ENCODE measurements around the gene COL5A1. TPM values are rescaled to one million over a fixed set of nuclear protein-coding genes. Genes with fewer than 3 reads are reported as not detected.

The COL5A1 gene
- total RNA-seq, 1 experiment from 2014 or later, result 9.5 TPM

DNA sequence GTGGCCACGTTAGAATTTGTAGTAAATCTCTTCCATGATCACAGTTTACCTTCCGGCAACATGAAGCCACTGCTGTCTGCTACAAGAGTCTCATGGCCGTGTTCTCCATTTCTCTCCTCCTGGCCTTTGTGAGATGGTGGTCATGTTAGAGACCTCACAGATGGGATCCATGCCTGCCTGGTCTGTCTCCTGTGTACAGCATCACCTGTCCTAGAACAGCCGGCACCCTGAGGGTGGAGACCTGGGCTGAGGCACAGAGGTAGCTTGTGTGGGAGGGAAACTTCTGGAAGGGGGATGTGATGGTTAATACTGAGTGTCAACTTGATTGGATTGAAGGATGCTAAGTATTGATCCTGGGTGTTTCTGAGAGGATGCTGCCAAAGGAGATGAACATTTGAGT lies 235.9 kb downstream of the COL5A1 start:
- Histone ChIP-seq H4K8ac (replicated peaks; ENCODE audit: insufficient read length, low read depth, low read length) (no peak overlapping the region), H3K18ac (ENCODE audit: insufficient read length, low read depth, low read length) (no peak overlapping the region), H4K5ac (ENCODE audit: insufficient read length, low read depth, low read length) (no peak overlapping the region), H2BK15ac (ENCODE audit: low read depth, low read length) (no peak overlapping the region), H2BK12ac (ENCODE audit: insufficient read length, low read depth, low read length) (no peak overlapping the region), H3K27me3 (ENCODE audit: insufficient read depth, low read length) (no peaks in the 10 kb centered on the region), H3K4ac (ENCODE audit: low read depth, low read length) (no peak overlapping the region), H3K9ac (ENCODE audit: extremely low read depth, insufficient read length, low read length) (no peak overlapping the region), H3K14ac (ENCODE audit: insufficient read depth, low read length) (no peak overlapping the region), H3K4me2 (ENCODE audit: insufficient read depth, insufficient read length, low read length) (no peak overlapping the region), H3K4me1 (ENCODE audit: insufficient read depth, low read length) (no peaks in the 10 kb centered on the region), H2BK120ac (ENCODE audit: low read depth, low read length, poor library complexity, severe bottlenecking) (no peak overlapping the region), H3T11ph (ENCODE audit: low read length) (no peak overlapping the region), H3K23ac (ENCODE audit: insufficient read length, low read depth, low read length) (no peak overlapping the region), H4K91ac (ENCODE audit: insufficient read length, low read depth, low read length) (no peak overlapping the region), H2BK5ac (ENCODE audit: insufficient read length, low read length) (no peak overlapping the region), H3K9me3 (ENCODE audit: control insufficient read depth, low read depth, low read length) (no peaks in the 10 kb centered on the region), H3K79me1 (ENCODE audit: insufficient read depth, low read depth, low read length, poor library complexity, severe bottlenecking) (no peaks in the 10 kb centered on the region), H3K79me2 (ENCODE audit: insufficient read depth, low read length) (no peaks in the 10 kb centered on the region), H3K27ac (ENCODE audit: insufficient read length, low read depth, low read length) (no peak overlapping the region), H4K20me1 (ENCODE audit: control insufficient read depth, insufficient read depth, insufficient read length) (no peaks in the 10 kb centered on the region), H3K23me2 (ENCODE audit: insufficient read length, low read depth, low read length, poor library complexity, severe bottlenecking) (no peaks in the 10 kb centered on the region), H2AFZ (ENCODE audit: low read length) (no peak overlapping the region), H2BK20ac (ENCODE audit: low read depth, low read length, poor library complexity, severe bottlenecking) (no peak overlapping the region), H2AK5ac (ENCODE audit: insufficient read length, low read length) (no peak overlapping the region), H3K56ac (ENCODE audit: insufficient read length, low read depth, low read length) (no peak overlapping the region)
- Mint-ChIP-seq H3K27ac (no peak overlapping the region; a peak in 1 of 7 replicates), H3K27me3 (ENCODE audit: low read depth) (no peaks in the 10 kb centered on the region; the same call in none of the 2 replicates), H3K36me3 (ENCODE audit: insufficient read depth in 1 of 3, low read depth in 3 of 3) (no peaks in the 10 kb centered on the region), H3K9me3 (peaks cover 0 to 4% of the 10 kb centered on the region in 2 experiments; a peak in 1 of 5 replicates), H3K4me3 (no peak overlapping the region), H3K4me1 (no peaks in the 10 kb centered on the region)
- DNase-seq, result peak; percentile 14
- TF ChIP-seq, protein P1, sequence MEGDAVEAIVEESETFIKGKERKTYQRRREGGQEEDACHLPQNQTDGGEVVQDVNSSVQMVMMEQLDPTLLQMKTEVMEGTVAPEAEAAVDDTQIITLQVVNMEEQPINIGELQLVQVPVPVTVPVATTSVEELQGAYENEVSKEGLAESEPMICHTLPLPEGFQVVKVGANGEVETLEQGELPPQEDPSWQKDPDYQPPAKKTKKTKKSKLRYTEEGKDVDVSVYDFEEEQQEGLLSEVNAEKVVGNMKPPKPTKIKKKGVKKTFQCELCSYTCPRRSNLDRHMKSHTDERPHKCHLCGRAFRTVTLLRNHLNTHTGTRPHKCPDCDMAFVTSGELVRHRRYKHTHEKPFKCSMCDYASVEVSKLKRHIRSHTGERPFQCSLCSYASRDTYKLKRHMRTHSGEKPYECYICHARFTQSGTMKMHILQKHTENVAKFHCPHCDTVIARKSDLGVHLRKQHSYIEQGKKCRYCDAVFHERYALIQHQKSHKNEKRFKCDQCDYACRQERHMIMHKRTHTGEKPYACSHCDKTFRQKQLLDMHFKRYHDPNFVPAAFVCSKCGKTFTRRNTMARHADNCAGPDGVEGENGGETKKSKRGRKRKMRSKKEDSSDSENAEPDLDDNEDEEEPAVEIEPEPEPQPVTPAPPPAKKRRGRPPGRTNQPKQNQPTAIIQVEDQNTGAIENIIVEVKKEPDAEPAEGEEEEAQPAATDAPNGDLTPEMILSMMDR (conservative IDR thresholded peaks at IDR 0.05), result no peak
- no CpG with 5 or more reads among the region's 4 CpGs for WGBS (ENCODE audit: extremely low coverage, insufficient read length, low lambda C conversion rate)
